Fibroblast of skin of right quadriceps (primary cell): Measurements from ENCODE around the gene MRPL12.

Experiments
- DNase-seq: peaks from one replicate; pipeline ENCODE4 v3.0.0-alpha.2; 2013

MRPL12 gene

GRCh38 chr17:81703747-81704654 is 834 bp downstream of the MRPL12 start:
- DNase-seq = no peak

- no peak for DNase-seq
Observed at GRCh38 chr17:81705518-81706231, 2.5 kb downstream of the MRPL12 start.

- DNase-seq = no peak
Observed at GRCh38 chr17:81706232-81706611, 3.1 kb downstream of the MRPL12 start.

GRCh38 chr17:81706757-81707624 is 3.8 kb downstream of the MRPL12 start:
- no peak for DNase-seq

- DNase-seq = no peak
Observed at GRCh38 chr17:81707725-81708646, 4.8 kb downstream of the MRPL12 start.

- no peak for DNase-seq
Observed at GRCh38 chr17:81708739-81709185, 5.6 kb downstream of the MRPL12 start.

GRCh38 chr17:81710514-81711308 is 7.5 kb downstream of the MRPL12 start:
- no peak for DNase-seq

GRCh38 chr17:81711814-81712467 is 8.8 kb downstream of the MRPL12 start, which contains the start of gene SLC25A10:
SLC25A10 (plus strand) TSS chr17:81712284; CDS start chr17:81712427, 143 bp downstream.
- peak; percentile 70 for DNase-seq

GRCh38 chr17:81712468-81713003 is 9.4 kb downstream of the MRPL12 start:
- no peak for DNase-seq

- no peak for DNase-seq
Observed at GRCh38 chr17:81713004-81713555, 9.9 kb downstream of the MRPL12 start.

- no peak for DNase-seq
Observed at GRCh38 chr17:81713556-81714411, 10.6 kb downstream of the MRPL12 start.

GRCh38 chr17:81714412-81715106 is 11.4 kb downstream of the MRPL12 start:
- no peak for DNase-seq

- no peak for DNase-seq
Observed at GRCh38 chr17:81715107-81715871, 12.1 kb downstream of the MRPL12 start.

GRCh38 chr17:81715872-81716673 is 12.9 kb downstream of the MRPL12 start:
- no peak for DNase-seq

GRCh38 chr17:81716674-81716996 is 13.5 kb downstream of the MRPL12 start:
- no peak for DNase-seq

- DNase-seq = no peak
Observed at GRCh38 chr17:81717049-81717765, 14.0 kb downstream of the MRPL12 start.
